ENCODE measurements around the gene RIPK4.

The RIPK4 gene

GRCh38 chr21:41706263-41706639, 60.6 kb downstream of the RIPK4 start:
- Histone ChIP-seq H3K9me3 (no peaks in the 10 kb centered on the region), H3K36me3 (no peaks in the 10 kb centered on the region), H3K4me1 (no peaks in the 10 kb centered on the region; the same call in 1 of the 2 replicates), H3K4me3 (ENCODE audit: low read depth, low read length) (no peak overlapping the region), H3K27me3 (no peaks in the 10 kb centered on the region)
- no peak for DNase-seq
- TF ChIP-seq CTCF (IDR thresholded peaks at IDR 0.05; ENCODE audit: low read depth, low read length), result no peak

GRCh38 chr21:41705546-41706262, 61.1 kb downstream of the RIPK4 start:
- Histone ChIP-seq H3K36me3 (no peaks in the 10 kb centered on the region), H3K27me3 (no peaks in the 10 kb centered on the region), H3K9me3 (no peaks in the 10 kb centered on the region), H3K4me3 (ENCODE audit: low read depth, low read length) (no peak overlapping the region), H3K4me1 (no peaks in the 10 kb centered on the region; the same call in 1 of the 2 replicates)
- no peak for DNase-seq
- TF ChIP-seq CTCF (IDR thresholded peaks at IDR 0.05; ENCODE audit: low read depth, low read length), result no peak

GRCh38 chr21:41703857-41704501, 62.9 kb downstream of the RIPK4 start:
- no peaks in the 10 kb centered on the region; the same call in 1 of the 2 replicates for H3K4me1 ChIP-seq
- no peak for DNase-seq
- H3K9me3 ChIP-seq, result no peaks in the 10 kb centered on the region
- H3K4me3 ChIP-seq (ENCODE audit: low read depth, low read length), result no peak overlapping the region
- no peak for TF ChIP-seq CTCF (IDR thresholded peaks at IDR 0.05; ENCODE audit: low read depth, low read length)
- H3K27me3 ChIP-seq, result no peaks in the 10 kb centered on the region
- H3K36me3 ChIP-seq, result no peaks in the 10 kb centered on the region

- H3K4me3 ChIP-seq (ENCODE audit: low read depth, low read length), result no peak overlapping the region
- H3K9me3 ChIP-seq, result no peaks in the 10 kb centered on the region
- no peaks in the 10 kb centered on the region for H3K36me3 ChIP-seq
- DNase-seq, result no peak
- TF ChIP-seq CTCF (IDR thresholded peaks at IDR 0.05; ENCODE audit: low read depth, low read length), result no peak
- H3K27me3 ChIP-seq, result no peaks in the 10 kb centered on the region
- no peaks in the 10 kb centered on the region; the same call in 1 of the 2 replicates for H3K4me1 ChIP-seq
Measured at GRCh38 chr21:41701749-41702148, 65.1 kb downstream of the RIPK4 start.

GRCh38 chr21:41699311-41699710, 67.5 kb downstream of the RIPK4 start:
- no peak for DNase-seq
- H3K27me3 ChIP-seq, result no peaks in the 10 kb centered on the region
- H3K4me1 ChIP-seq, result no peaks in the 10 kb centered on the region; the same call in 1 of the 2 replicates
- no peak overlapping the region for H3K4me3 ChIP-seq (ENCODE audit: low read depth, low read length)
- no peaks in the 10 kb centered on the region for H3K36me3 ChIP-seq
- no peaks in the 10 kb centered on the region for H3K9me3 ChIP-seq
- TF ChIP-seq CTCF (IDR thresholded peaks at IDR 0.05; ENCODE audit: low read depth, low read length), result no peak

GRCh38 chr21:41698071-41698470, 68.8 kb downstream of the RIPK4 start:
- no peak for DNase-seq
- no peaks in the 10 kb centered on the region; the same call in 1 of the 2 replicates for H3K4me1 ChIP-seq
- no peaks in the 10 kb centered on the region for H3K36me3 ChIP-seq
- no peaks in the 10 kb centered on the region for H3K9me3 ChIP-seq
- no peak for TF ChIP-seq CTCF (IDR thresholded peaks at IDR 0.05; ENCODE audit: low read depth, low read length)
- H3K4me3 ChIP-seq (ENCODE audit: low read depth, low read length), result no peak overlapping the region
- no peaks in the 10 kb centered on the region for H3K27me3 ChIP-seq
